Measurements from ENCODE around the gene MPDU1.

DNA sequence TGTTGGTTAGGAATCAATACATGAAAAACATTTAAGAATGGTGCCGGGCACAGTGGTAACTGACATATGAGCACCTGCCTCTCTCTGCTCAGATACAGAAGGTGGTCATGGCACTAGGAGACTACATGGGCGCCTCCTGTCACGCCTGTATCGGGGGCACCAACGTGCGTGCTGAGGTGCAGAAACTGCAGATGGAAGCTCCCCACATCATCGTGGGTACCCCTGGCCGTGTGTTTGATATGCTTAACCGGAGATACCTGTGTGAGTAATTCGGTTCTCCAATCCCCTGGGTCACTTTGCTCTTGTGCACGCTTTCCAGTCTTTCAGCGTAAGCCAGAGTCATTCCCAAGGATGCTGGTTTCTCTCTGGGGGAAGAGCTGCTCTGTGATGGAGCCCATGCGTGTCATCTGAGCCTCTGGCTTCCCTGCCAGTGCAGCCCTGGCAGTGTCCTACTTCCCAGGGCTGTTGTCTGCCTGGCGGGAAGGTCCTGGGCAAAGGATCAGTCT is 7.2 kb upstream of the MPDU1 start:
- TF ChIP-seq, protein P1, sequence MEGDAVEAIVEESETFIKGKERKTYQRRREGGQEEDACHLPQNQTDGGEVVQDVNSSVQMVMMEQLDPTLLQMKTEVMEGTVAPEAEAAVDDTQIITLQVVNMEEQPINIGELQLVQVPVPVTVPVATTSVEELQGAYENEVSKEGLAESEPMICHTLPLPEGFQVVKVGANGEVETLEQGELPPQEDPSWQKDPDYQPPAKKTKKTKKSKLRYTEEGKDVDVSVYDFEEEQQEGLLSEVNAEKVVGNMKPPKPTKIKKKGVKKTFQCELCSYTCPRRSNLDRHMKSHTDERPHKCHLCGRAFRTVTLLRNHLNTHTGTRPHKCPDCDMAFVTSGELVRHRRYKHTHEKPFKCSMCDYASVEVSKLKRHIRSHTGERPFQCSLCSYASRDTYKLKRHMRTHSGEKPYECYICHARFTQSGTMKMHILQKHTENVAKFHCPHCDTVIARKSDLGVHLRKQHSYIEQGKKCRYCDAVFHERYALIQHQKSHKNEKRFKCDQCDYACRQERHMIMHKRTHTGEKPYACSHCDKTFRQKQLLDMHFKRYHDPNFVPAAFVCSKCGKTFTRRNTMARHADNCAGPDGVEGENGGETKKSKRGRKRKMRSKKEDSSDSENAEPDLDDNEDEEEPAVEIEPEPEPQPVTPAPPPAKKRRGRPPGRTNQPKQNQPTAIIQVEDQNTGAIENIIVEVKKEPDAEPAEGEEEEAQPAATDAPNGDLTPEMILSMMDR (IDR thresholded peaks at IDR 0.05) = no peak
- TF ChIP-seq POLR2A (IDR thresholded peaks at IDR 0.05) = no peak

All from lower leg skin (tissue), 3 donors.